Measurements from ENCODE around the gene PPP1R8. TPM values are rescaled to one million over a fixed set of nuclear protein-coding genes. Genes with fewer than 3 reads are reported as not detected.
A peak's percentile ranks its signal among the peaks of the same experiment; 100 is the strongest.

The PPP1R8 gene
- total and polyA plus RNA-seq, 9 of the 15 experiments (the other 6 are each of a cell fraction or from before 2014, with no cell fraction given): 16.2 to 107 (median 75.3) TPM

GRCh38 chr1:27864264-27864895 is 33.8 kb downstream of the PPP1R8 start (continued):
- TF ChIP-seq HNRNPK (IDR thresholded peaks at IDR 0.05; ENCODE audit: low read depth, low read length, poor library complexity, severe bottlenecking) (no peak), HBP1 (CRISPR knock-in tag; IDR thresholded peaks at IDR 0.05) (0 out of 2 replicates have a peak, but pooled peaks have one; percentile 13), ARID3B (CRISPR knock-in tag; IDR thresholded peaks at IDR 0.05; ENCODE audit: borderline replicate concordance) (no peak), PBX2 (CRISPR knock-in tag; IDR thresholded peaks at IDR 0.05; ENCODE audit: low read depth) (no peak), PBX2 (tag; conservative IDR thresholded peaks at IDR 0.05; ENCODE audit: low read depth) (no peak), ZNF57 (CRISPR knock-in tag; IDR thresholded peaks at IDR 0.05) (0 out of 2 replicates have a peak, but pooled peaks have one; percentile 35), ZNF592 (IDR thresholded peaks at IDR 0.05) (peak; percentile 33; the same call in 1 of the 2 replicates), POLR2AphosphoS5 (IDR thresholded peaks at IDR 0.05; ENCODE audit: control insufficient read depth, insufficient read depth, low read depth, low read length) (no peak), FUS (optimal IDR thresholded peaks at IDR 0.05; ENCODE audit: low read depth, low read length) (no peak), SRSF3 (IDR thresholded peaks at IDR 0.05; ENCODE audit: insufficient read depth, low read length) (no peak), SPI1 (IDR thresholded peaks at IDR 0.05; ENCODE audit: borderline replicate concordance, low read depth, low read length) (peak; percentile 55; the same call in 1 of the 2 replicates)

Data from K562 (cell line).